Adrenal gland (tissue), 5 donors: Measurements from ENCODE around the gene ARHGEF39.

Source experiments
- POLR2A ChIP-seq, 2 donors: fragments of 450-650 bp; IDR thresholded peaks; one replicate each; pipeline ENCODE4 v1.6.1; 2017; ENCODE audit warnings: antibody characterized with exemption in 2 of 2, mild to moderate bottlenecking in 2 of 2, moderate library complexity in 1 of 2
- TF ChIP-seq, protein P1 (sequence below), 6 experiments: fragments of 450-650 bp in 4 of 6; fragments of 200-600 bp in 2 of 6; sonication (generic) in 1 of 6; IDR thresholded peaks; 1 replicate in 5 of 6; 2 replicates in 1 of 6; pipeline versions ENCODE4 v1.5.1 to v1.8.0; 2016 to 2021; ENCODE audit warnings: antibody characterized with exemption in 6 of 6, mild to moderate bottlenecking in 2 of 6, moderate library complexity in 1 of 6
- donor health status: DM: no; HTN: no; CAD: no.

DNA sequence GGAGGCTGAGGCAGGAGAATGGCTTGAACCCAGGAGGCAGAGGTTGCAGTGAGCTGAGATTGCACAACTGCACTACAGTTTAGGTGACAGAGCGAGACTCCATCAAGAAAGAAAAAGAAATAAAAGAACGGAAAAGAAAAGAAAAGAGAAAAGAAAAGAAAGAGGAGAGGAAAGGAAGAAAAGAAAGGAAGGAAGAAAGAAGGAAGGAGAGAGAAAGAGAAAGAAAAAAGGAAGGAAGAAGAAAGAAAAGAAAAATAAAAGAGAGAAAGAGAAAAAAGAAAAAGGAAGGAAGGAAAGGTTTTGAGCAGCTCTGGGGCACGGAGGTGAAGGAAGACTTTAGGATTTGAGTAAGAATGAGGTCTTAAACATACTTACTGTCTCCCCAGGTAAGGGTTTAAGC lies 48.6 kb upstream of the ARHGEF39 start:
- TF ChIP-seq, protein P1, sequence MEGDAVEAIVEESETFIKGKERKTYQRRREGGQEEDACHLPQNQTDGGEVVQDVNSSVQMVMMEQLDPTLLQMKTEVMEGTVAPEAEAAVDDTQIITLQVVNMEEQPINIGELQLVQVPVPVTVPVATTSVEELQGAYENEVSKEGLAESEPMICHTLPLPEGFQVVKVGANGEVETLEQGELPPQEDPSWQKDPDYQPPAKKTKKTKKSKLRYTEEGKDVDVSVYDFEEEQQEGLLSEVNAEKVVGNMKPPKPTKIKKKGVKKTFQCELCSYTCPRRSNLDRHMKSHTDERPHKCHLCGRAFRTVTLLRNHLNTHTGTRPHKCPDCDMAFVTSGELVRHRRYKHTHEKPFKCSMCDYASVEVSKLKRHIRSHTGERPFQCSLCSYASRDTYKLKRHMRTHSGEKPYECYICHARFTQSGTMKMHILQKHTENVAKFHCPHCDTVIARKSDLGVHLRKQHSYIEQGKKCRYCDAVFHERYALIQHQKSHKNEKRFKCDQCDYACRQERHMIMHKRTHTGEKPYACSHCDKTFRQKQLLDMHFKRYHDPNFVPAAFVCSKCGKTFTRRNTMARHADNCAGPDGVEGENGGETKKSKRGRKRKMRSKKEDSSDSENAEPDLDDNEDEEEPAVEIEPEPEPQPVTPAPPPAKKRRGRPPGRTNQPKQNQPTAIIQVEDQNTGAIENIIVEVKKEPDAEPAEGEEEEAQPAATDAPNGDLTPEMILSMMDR (IDR thresholded peaks at IDR 0.05) = no peak
- TF ChIP-seq POLR2A (IDR thresholded peaks at IDR 0.05) = no peak
